DOHH2 (cell line): ENCODE results near the gene GREM1.

Source experiments
- H3F3A ChIP-seq: fragments of 200-600 bp; sonication (generic), shearing (Covaris generic); 2 replicates; pipeline ENCODE4 v1.6.0; 2016; ENCODE audit warnings: antibody characterized with exemption, mild to moderate bottlenecking; ENCODE audit not compliant: control insufficient read depth, insufficient read depth
- H3K27ac ChIP-seq: fragments of 200-600 bp; sonication (generic); 2 replicates; pipeline ENCODE4 v1.5.1; 2014; ENCODE audit warnings: low read depth, mild to moderate bottlenecking, low read length, moderate library complexity
- H3K27me3 ChIP-seq: fragments of 200-600 bp; sonication (generic); 2 replicates; pipeline ENCODE4 v1.6.1; 2014; ENCODE audit warnings: mild to moderate bottlenecking, low read length, mixed read lengths; ENCODE audit not compliant: control insufficient read depth
- H3K36me3 ChIP-seq: fragments of 200-600 bp; sonication (generic); 2 replicates; pipeline ENCODE4 v1.6.1; 2014; ENCODE audit warnings: mild to moderate bottlenecking, low read length, moderate library complexity, mixed read lengths; ENCODE audit not compliant: control insufficient read depth
- H3K4me1 ChIP-seq: fragments of 200-600 bp; sonication (generic); 2 replicates; pipeline ENCODE4 v1.6.1; 2014; ENCODE audit warnings: mild to moderate bottlenecking, low read length, mixed read lengths; ENCODE audit not compliant: control insufficient read depth
- H3K4me2 ChIP-seq: fragments of 200-600 bp; sonication (generic); 2 replicates; pipeline ENCODE4 v1.6.0; 2014; ENCODE audit warnings: mild to moderate bottlenecking, low read length, moderate library complexity
- H3K4me3 ChIP-seq: fragments of 200-600 bp; sonication (generic); 2 replicates; pipeline ENCODE4 v1.5.1; 2014; ENCODE audit warnings: mild to moderate bottlenecking, low read length, mixed read lengths
- H3K79me2 ChIP-seq: fragments of 200-600 bp; sonication (generic); 2 replicates; pipeline ENCODE4 v1.6.1; 2014; ENCODE audit warnings: mild to moderate bottlenecking, low read length, mixed read lengths; ENCODE audit not compliant: control insufficient read depth
- H3K9me2 ChIP-seq: fragments of 200-600 bp; sonication (generic); replicated peaks from 2 replicates; pipeline ENCODE4 v1.6.1; 2014; ENCODE audit warnings: mild to moderate bottlenecking, low read length, mixed read lengths; ENCODE audit not compliant: control insufficient read depth
- H3K9me3 ChIP-seq: fragments of 200-600 bp; sonication (generic); 2 replicates; pipeline ENCODE4 v1.6.1; 2014; ENCODE audit warnings: antibody characterized with exemption, low read length, mixed read lengths; ENCODE audit not compliant: control insufficient read depth, insufficient read depth
- H4K20me1 ChIP-seq: fragments of 200-600 bp; sonication (generic); 2 replicates; pipeline ENCODE4 v1.6.0; 2014; ENCODE audit warnings: low read depth, mild to moderate bottlenecking, antibody characterized with exemption, low read length, moderate library complexity; ENCODE audit not compliant: control insufficient read depth, insufficient read depth
- EZH2phosphoT487 ChIP-seq: fragments of 200-600 bp; sonication (generic); IDR thresholded peaks from 2 replicates; pipeline ENCODE4 v1.6.1; 2017; ENCODE audit warnings: borderline replicate concordance, mild to moderate bottlenecking, antibody characterized with exemption, low read length, moderate library complexity, mixed read lengths
- TF ChIP-seq, protein P1 (sequence below): fragments of 200-600 bp; sonication (generic); IDR thresholded peaks from one replicate; pipeline ENCODE4 v1.5.1; 2014; ENCODE audit warnings: antibody characterized with exemption, mild to moderate bottlenecking, low read depth, low read length; ENCODE audit not compliant: poor library complexity, severe bottlenecking

The GREM1 gene

DNA sequence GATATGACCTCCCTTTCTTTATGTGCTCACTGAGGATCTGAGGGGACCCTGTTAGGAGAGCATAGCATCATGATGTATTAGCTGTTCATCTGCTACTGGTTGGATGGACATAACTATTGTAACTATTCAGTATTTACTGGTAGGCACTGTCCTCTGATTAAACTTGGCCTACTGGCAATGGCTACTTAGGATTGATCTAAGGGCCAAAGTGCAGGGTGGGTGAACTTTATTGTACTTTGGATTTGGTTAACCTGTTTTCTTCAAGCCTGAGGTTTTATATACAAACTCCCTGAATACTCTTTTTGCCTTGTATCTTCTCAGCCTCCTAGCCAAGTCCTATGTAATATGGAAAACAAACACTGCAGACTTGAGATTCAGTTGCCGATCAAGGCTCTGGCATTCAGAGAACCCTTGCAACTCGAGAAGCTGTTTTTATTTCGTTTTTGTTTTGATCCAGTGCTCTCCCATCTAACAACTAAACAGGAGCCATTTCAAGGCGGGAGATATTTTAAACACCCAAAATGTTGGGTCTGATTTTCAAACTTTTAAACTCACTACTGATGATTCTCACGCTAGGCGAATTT, 14.9 kb downstream of the GREM1 start:
- Histone ChIP-seq H3K4me1 (no peaks in the 10 kb centered on the region), H3K79me2 (no peaks in the 10 kb centered on the region), H3K9me3 (no peaks in the 10 kb centered on the region), H3K4me2 (no peak overlapping the region), H3K27ac (no peak overlapping the region), H3K36me3 (no peaks in the 10 kb centered on the region), H3K4me3 (no peak overlapping the region), H3K9me2 (no peaks in the 10 kb centered on the region), H4K20me1 (no peaks in the 10 kb centered on the region), H3F3A (no peaks in the 10 kb centered on the region), H3K27me3 (0 out of 2 replicates have a peak, but pooled peaks cover 2% of the 10 kb centered on the region)
- TF ChIP-seq, protein P1, sequence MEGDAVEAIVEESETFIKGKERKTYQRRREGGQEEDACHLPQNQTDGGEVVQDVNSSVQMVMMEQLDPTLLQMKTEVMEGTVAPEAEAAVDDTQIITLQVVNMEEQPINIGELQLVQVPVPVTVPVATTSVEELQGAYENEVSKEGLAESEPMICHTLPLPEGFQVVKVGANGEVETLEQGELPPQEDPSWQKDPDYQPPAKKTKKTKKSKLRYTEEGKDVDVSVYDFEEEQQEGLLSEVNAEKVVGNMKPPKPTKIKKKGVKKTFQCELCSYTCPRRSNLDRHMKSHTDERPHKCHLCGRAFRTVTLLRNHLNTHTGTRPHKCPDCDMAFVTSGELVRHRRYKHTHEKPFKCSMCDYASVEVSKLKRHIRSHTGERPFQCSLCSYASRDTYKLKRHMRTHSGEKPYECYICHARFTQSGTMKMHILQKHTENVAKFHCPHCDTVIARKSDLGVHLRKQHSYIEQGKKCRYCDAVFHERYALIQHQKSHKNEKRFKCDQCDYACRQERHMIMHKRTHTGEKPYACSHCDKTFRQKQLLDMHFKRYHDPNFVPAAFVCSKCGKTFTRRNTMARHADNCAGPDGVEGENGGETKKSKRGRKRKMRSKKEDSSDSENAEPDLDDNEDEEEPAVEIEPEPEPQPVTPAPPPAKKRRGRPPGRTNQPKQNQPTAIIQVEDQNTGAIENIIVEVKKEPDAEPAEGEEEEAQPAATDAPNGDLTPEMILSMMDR: no peak
- TF ChIP-seq EZH2phosphoT487: no peak

DNA sequence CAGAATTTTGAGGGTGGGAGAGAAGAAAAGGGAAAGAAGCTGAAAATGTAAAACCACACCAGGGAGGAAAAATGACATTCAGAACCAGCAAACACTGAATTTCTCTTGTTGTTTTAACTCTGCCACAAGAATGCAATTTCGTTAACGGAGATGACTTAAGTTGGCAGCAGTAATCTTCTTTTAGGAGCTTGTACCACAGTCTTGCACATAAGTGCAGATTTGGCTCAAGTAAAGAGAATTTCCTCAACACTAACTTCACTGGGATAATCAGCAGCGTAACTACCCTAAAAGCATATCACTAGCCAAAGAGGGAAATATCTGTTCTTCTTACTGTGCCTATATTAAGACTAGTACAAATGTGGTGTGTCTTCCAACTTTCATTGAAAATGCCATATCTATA, 15.5 kb downstream of the GREM1 start:
- no peaks in the 10 kb centered on the region for H3K4me1 ChIP-seq
- H4K20me1 ChIP-seq: no peaks in the 10 kb centered on the region
- H3K27ac ChIP-seq: no peak overlapping the region
- no peaks in the 10 kb centered on the region for H3F3A ChIP-seq
- 0 out of 2 replicates have a peak, but pooled peaks cover 2% of the 10 kb centered on the region for H3K27me3 ChIP-seq
- H3K36me3 ChIP-seq: no peaks in the 10 kb centered on the region
- H3K79me2 ChIP-seq: no peaks in the 10 kb centered on the region
- no peak for TF ChIP-seq EZH2phosphoT487
- TF ChIP-seq, protein P1: no peak
- no peaks in the 10 kb centered on the region for H3K9me3 ChIP-seq
- no peaks in the 10 kb centered on the region for H3K9me2 ChIP-seq
- no peak overlapping the region for H3K4me3 ChIP-seq
- H3K4me2 ChIP-seq: no peak overlapping the region

DNA sequence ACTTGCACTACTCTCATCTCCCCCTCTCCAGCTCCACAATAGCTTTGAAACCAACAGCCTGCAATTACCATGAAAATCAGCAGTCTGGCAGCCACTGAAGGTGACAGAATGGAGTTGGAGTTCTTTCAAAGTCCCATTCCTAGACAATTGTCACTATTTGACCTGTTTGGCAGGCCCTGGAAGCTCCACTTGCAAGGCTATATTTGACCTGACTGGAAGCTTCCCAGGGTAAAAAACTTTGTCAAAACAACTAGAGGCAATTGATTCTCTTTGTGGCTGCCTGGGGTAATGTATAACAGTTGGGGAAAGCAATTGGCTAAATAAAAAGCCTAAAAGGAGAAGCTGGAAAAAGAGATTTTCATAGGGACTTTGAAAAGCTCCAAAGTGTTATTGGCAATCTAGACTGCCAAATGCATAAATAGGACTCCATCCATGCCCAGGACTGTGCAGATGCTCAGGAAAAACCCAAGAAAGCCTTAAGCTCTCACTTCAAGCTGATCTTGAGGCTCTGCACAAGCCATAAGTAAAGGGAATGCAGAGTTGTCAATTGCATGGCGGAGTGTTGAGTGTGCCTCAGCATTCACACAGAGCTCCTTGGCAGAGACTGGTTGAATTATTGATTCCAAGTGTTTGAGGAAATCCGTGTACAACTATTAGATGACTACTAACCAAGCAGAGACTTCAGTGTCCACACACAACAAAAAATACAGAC, 18.3 kb downstream of the GREM1 start:
- H3K4me2 ChIP-seq: no peak overlapping the region
- H3K9me2 ChIP-seq: no peaks in the 10 kb centered on the region
- no peaks in the 10 kb centered on the region for H3K79me2 ChIP-seq
- no peak for TF ChIP-seq EZH2phosphoT487
- TF ChIP-seq, protein P1: no peak
- no peak overlapping the region for H3K4me3 ChIP-seq
- H3K36me3 ChIP-seq: no peaks in the 10 kb centered on the region
- H3K27me3 ChIP-seq: 0 out of 2 replicates have a peak, but pooled peaks cover 2% of the 10 kb centered on the region
- no peaks in the 10 kb centered on the region for H3K9me3 ChIP-seq
- H3K4me1 ChIP-seq: no peaks in the 10 kb centered on the region
- H3F3A ChIP-seq: no peaks in the 10 kb centered on the region
- no peaks in the 10 kb centered on the region for H4K20me1 ChIP-seq
- no peak overlapping the region for H3K27ac ChIP-seq
